Keratinocyte (primary cell): ENCODE measurements around the gene MGAT3.

ENCODE experiments used
- EZH2 ChIP-seq: IDR thresholded peaks from one replicate; pipeline ENCODE4 v1.6.1; 2012; ENCODE audit warnings: inconsistent platforms, mild to moderate bottlenecking, low read length, moderate library complexity
- TF ChIP-seq, protein P1 (sequence below), 3 experiments: IDR thresholded peaks in 1 of 3; conservative IDR thresholded peaks in 1 of 3; optimal IDR thresholded peaks in 1 of 3; 2 replicates in 2 of 3; 3 replicates in 1 of 3; pipeline versions ENCODE3 to v1.5.1; 2011; ENCODE audit warnings: low read length in 3 of 3, mild to moderate bottlenecking in 3 of 3, moderate library complexity in 2 of 3, control low read depth in 1 of 3, inconsistent platforms in 1 of 3; ENCODE audit not compliant: insufficient read depth in 2 of 3; ENCODE audit errors: extremely low read depth in 1 of 3

DNA sequence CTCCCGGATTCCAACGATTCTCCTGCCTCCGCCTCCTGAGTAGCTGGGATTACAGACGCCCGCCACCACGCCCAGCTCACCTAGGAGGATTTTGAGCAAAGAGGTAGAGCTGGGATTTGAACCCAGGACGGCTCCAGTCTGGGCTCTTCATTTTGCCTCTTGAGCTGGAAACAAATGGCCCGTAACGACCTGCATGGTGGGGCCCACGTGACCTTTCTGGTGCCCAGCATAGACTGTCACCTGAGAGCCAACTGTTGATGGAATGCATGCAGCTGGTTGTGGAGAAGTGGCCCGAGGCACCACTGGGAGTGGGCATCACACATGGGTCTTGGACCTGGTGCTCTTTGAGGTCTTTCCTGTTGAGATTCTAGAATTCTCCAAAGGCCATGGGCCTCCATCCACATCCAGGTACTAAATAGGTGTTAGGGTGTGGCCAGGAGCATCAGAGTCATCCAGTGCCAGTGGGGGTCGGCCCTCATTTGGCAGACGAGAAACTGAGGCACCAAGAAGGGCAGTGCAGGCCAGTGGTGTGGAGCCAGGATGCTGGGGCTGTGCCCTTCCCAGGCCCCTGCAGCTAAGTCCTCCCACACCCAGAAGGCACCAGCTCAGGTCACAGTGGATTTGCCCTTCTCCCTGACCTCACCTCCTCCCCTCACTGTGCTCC lies 67.4 kb downstream of the MGAT3 start:
- TF ChIP-seq EZH2: no peak
- TF ChIP-seq, protein P1, sequence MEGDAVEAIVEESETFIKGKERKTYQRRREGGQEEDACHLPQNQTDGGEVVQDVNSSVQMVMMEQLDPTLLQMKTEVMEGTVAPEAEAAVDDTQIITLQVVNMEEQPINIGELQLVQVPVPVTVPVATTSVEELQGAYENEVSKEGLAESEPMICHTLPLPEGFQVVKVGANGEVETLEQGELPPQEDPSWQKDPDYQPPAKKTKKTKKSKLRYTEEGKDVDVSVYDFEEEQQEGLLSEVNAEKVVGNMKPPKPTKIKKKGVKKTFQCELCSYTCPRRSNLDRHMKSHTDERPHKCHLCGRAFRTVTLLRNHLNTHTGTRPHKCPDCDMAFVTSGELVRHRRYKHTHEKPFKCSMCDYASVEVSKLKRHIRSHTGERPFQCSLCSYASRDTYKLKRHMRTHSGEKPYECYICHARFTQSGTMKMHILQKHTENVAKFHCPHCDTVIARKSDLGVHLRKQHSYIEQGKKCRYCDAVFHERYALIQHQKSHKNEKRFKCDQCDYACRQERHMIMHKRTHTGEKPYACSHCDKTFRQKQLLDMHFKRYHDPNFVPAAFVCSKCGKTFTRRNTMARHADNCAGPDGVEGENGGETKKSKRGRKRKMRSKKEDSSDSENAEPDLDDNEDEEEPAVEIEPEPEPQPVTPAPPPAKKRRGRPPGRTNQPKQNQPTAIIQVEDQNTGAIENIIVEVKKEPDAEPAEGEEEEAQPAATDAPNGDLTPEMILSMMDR (optimal IDR thresholded peaks at IDR 0.05 in 1 of 3, IDR thresholded peaks at IDR 0.05 in 1 of 3, conservative IDR thresholded peaks at IDR 0.05 in 1 of 3; ENCODE audit: extremely low read depth in 1 of 3, insufficient read depth in 2 of 3, low read length in 3 of 3): no peak
